Adrenal gland (tissue), 12 donors: ENCODE data around the gene RDH14. TPM values are rescaled to one million over a fixed set of nuclear protein-coding genes. Genes with fewer than 3 reads are reported as not detected.
A peak's percentile ranks its signal among the peaks of the same experiment; 100 is the strongest.

Experiments
- DNase-seq, 7 donors: peaks; one replicate each; pipeline ENCODE4 v3.0.0-alpha.2; 2019 to 2020
- H3K27ac ChIP-seq, 5 donors: fragments of 200-600 bp; sonication (generic) in 4 of 5; 1 replicate in 3 of 5; 2 replicates in 2 of 5; pipeline versions ENCODE4 v1.5.1 to v1.8.0; 2016 to 2020; ENCODE audit warnings: mild to moderate bottlenecking in 1 of 5
- H3K27me3 ChIP-seq: fragments of 200-600 bp; 2 replicates; pipeline ENCODE4 v1.8.0; 2021
- H3K36me3 ChIP-seq, 2 donors: fragments of 200-600 bp; replicated peaks in 1 of 2; 1 replicate in 1 of 2; 2 replicates in 1 of 2; pipeline versions ENCODE4 v1.5.1 to v1.8.0; 2018 to 2022
- H3K4me1 ChIP-seq, 2 donors: fragments of 200-600 bp; replicated peaks in 1 of 2; 1 replicate in 1 of 2; 2 replicates in 1 of 2; pipeline versions ENCODE4 v1.5.1 to v1.8.0; 2018 to 2021
- H3K4me3 ChIP-seq, 4 donors: fragments of 200-600 bp; sonication (generic) in 3 of 4; one replicate each; pipeline ENCODE4 v1.5.1; 2016 to 2018
- H3K9me3 ChIP-seq, 3 donors: fragments of 200-600 bp; sonication (generic) in 1 of 3; replicated peaks in 1 of 3; 1 replicate in 2 of 3; 2 replicates in 1 of 3; pipeline versions ENCODE4 v1.5.1 to v1.8.0; 2016 to 2021
- CTCF ChIP-seq, 6 experiments: fragments of 450-650 bp in 4 of 6; fragments of 200-600 bp in 2 of 6; sonication (generic) in 1 of 6; IDR thresholded peaks; 1 replicate in 5 of 6; 2 replicates in 1 of 6; pipeline versions ENCODE4 v1.5.1 to v1.8.0; 2016 to 2021; ENCODE audit warnings: antibody characterized with exemption in 6 of 6, mild to moderate bottlenecking in 2 of 6, moderate library complexity in 1 of 6
- POLR2A ChIP-seq, 2 donors: fragments of 450-650 bp; IDR thresholded peaks; one replicate each; pipeline ENCODE4 v1.6.1; 2017; ENCODE audit warnings: antibody characterized with exemption in 2 of 2, mild to moderate bottlenecking in 2 of 2, moderate library complexity in 1 of 2
- WGBS, 4 donors: extraction: QIAGEN DNeasy Blood & Tissue Kit in 2 of 4; methylation state at CpG; one replicate each; pipeline versions ENCODE4 v1.1.5 to v1.1.7; 2013 to 2017; 5-methylcytosine and 5-hydroxymethylcytosine counted together
- intact Hi-C, 2 donors: fragments of 100-400 bp; cut with DNase I; formaldehyde crosslinking; loops; one replicate each; pipeline versions ENCODE4 v1.14.1 to v1.15.0; 2022 to 2023
- polyA plus RNA-seq, 3 donors: library from polyadenylated mRNA; stranded (reverse); fragments of 200-250 nt in 2 of 3; fragments of 350-450 nt in 1 of 3; fragmentation: Illumina TruSeq in 1 of 3; extraction: RNeasy Lipid Tissue Mini Kit (QIAGEN cat#74804) in 1 of 3; gene quantifications; one replicate each; pipeline ENCODE4 v1.2.3, GENCODE V29; 2013 to 2014
- total RNA-seq, 9 donors: library from RNA; depleted of rRNA in 4 of 9; stranded (reverse); fragments of >200 nt in 4 of 9; fragments of 120-200 nt in 1 of 9; fragmentation: NEBNext Ultra II Directional in 1 of 9; extraction: Animal tissue kit (Norgen Biotek cat#: 25700) in 1 of 9; gene quantifications; one replicate each; pipeline versions ENCODE4 v1.1.0 to v1.2.4, GENCODE V29; 2013 to 2023
- donor health status: healthy with polysubstance abuse.
- donor health status: Bipolar disorder and iron deficiency.
- donor health status: DM: yes; HTN: yes; CAD: no.
- donor health status: DM: no; HTN: no; CAD: no.
- donor health status: DM: no; HTN: no; CAD: no.
- donor health status: DM: yes; HTN: yes; CAD: no.

RDH14 gene
- total and polyA plus RNA-seq, 12 donors = 9.7 to 48.6 (median 28.4) TPM

GRCh38 chr2:18559531-18560030 lies 872 bp downstream of the RDH14 start:
- no peaks in the 10 kb centered on the region for H3K27me3 ChIP-seq
- H3K27ac ChIP-seq = peak overlapping the region; percentile 91 to 100 (median 98)
- peaks cover 6 to 21% of the 10 kb centered on the region in 2 donors for H3K4me1 ChIP-seq
- peaks cover 0 to 11% of the 10 kb centered on the region in 2 donors for H3K36me3 ChIP-seq
- H3K9me3 ChIP-seq = no peaks in the 10 kb centered on the region
- intact Hi-C loops = no loop called here
- TF ChIP-seq CTCF (IDR thresholded peaks at IDR 0.05) (no peak), POLR2A (IDR thresholded peaks at IDR 0.05) (no peak)
- DNase-seq = peak in 2 of 7 donors; percentile 10 to 17
- WGBS, 4 donors = 0 to 3% (median 1%) methylated on average over 11 of the region's 11 CpGs
- peak overlapping the region; percentile 78 to 98 (median 94) for H3K4me3 ChIP-seq

- DNase-seq = no peak
- no peak for TF ChIP-seq CTCF (IDR thresholded peaks at IDR 0.05)
- no peak for TF ChIP-seq POLR2A (IDR thresholded peaks at IDR 0.05)
- H3K9me3 ChIP-seq = no peaks in the 10 kb centered on the region
- H3K4me1 ChIP-seq = peaks cover 6 to 21% of the 10 kb centered on the region in 2 donors
- H3K27ac ChIP-seq = no peak overlapping the region
- no peaks in the 10 kb centered on the region for H3K27me3 ChIP-seq
- H3K36me3 ChIP-seq = peaks cover 0 to 14% of the 10 kb centered on the region in 2 donors
- no peak overlapping the region for H3K4me3 ChIP-seq
- WGBS, 4 donors = 67 to 90% (median 78%) methylated on average over 1 of the region's 1 CpG
- intact Hi-C loops = no loop called here
Observed at GRCh38 chr2:18558458-18558857, 2.0 kb downstream of the RDH14 start.

GRCh38 chr2:18557121-18557520 lies 3.3 kb downstream of the RDH14 start:
- no peak for DNase-seq
- Histone ChIP-seq H3K27ac (no peak overlapping the region), H3K4me1 (peaks cover 6 to 34% of the 10 kb centered on the region in 2 donors), H3K4me3 (no peak overlapping the region), H3K27me3 (no peaks in the 10 kb centered on the region), H3K36me3 (peaks cover 0 to 14% of the 10 kb centered on the region in 2 donors), H3K9me3 (no peaks in the 10 kb centered on the region)
- intact Hi-C loops = no loop called here
- 46 to 64% (median 55%) methylated on average over 2 of the region's 2 CpGs for WGBS, 4 donors
- TF ChIP-seq POLR2A (IDR thresholded peaks at IDR 0.05) (no peak), CTCF (IDR thresholded peaks at IDR 0.05) (no peak)

GRCh38 chr2:18552351-18553077 lies 7.9 kb downstream of the RDH14 start:
- Histone ChIP-seq H3K27me3 (no peaks in the 10 kb centered on the region), H3K9me3 (no peaks in the 10 kb centered on the region), H3K27ac (no peak overlapping the region), H3K36me3 (peaks cover 0 to 14% of the 10 kb centered on the region in 2 donors), H3K4me1 (peaks cover 0 to 17% of the 10 kb centered on the region in 2 donors), H3K4me3 (no peak overlapping the region)
- WGBS, 4 donors = 59 to 75% (median 66%) methylated on average over 3 of the region's 3 CpGs
- DNase-seq = no peak
- TF ChIP-seq POLR2A (IDR thresholded peaks at IDR 0.05) = no peak
- TF ChIP-seq CTCF (IDR thresholded peaks at IDR 0.05) = no peak
- intact Hi-C loops = no loop called here
